ENCODE measurements around the gene P4HB. TPM values are rescaled to one million over a fixed set of nuclear protein-coding genes. Genes with fewer than 3 reads are reported as not detected.

P4HB gene
- total RNA-seq, 4 donors from 2014 or later = 366 to 725 (median 608) TPM

DNA sequence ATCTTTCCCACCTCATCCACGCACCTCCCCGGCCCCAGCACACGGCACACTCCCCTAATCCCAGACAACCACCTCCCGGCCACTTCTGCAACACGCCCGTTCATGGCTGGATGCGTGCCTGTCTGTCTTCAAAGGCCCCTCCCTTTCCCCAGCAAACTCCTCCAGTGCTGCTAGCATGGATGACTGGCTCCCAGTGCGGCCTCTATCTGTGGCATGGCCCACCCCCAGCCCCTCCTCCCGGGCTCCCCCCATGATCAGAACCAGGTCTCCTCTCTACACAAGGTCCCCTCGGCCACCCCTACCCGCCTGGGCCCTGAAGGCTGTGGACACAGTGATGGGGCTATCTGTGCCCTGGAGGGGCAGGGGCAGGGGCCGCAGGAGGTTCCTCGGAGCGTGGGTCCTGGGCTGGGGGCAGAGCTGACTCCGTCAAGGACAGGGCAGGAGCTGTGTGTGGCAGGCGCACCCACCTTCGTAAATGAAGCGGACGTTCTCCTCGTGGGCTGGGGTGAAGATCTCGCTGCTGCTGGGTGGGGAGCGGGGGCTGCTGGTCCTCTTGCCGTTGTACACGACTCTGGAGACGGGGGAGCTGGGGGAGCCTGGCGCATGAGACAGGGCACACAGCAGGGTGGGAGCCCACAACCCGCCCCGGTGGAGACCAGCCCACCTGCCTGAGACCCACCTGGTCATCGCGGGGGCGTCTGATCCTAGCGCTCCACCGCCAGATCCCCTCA, 36.4 kb downstream of the P4HB start:
- no peak for DNase-seq (ENCODE audit: low spot score)
- TF ChIP-seq, protein P1, sequence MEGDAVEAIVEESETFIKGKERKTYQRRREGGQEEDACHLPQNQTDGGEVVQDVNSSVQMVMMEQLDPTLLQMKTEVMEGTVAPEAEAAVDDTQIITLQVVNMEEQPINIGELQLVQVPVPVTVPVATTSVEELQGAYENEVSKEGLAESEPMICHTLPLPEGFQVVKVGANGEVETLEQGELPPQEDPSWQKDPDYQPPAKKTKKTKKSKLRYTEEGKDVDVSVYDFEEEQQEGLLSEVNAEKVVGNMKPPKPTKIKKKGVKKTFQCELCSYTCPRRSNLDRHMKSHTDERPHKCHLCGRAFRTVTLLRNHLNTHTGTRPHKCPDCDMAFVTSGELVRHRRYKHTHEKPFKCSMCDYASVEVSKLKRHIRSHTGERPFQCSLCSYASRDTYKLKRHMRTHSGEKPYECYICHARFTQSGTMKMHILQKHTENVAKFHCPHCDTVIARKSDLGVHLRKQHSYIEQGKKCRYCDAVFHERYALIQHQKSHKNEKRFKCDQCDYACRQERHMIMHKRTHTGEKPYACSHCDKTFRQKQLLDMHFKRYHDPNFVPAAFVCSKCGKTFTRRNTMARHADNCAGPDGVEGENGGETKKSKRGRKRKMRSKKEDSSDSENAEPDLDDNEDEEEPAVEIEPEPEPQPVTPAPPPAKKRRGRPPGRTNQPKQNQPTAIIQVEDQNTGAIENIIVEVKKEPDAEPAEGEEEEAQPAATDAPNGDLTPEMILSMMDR (IDR thresholded peaks at IDR 0.05) = no peak
- no peak for ATAC-seq (ENCODE audit: low FRiP score)

DNA sequence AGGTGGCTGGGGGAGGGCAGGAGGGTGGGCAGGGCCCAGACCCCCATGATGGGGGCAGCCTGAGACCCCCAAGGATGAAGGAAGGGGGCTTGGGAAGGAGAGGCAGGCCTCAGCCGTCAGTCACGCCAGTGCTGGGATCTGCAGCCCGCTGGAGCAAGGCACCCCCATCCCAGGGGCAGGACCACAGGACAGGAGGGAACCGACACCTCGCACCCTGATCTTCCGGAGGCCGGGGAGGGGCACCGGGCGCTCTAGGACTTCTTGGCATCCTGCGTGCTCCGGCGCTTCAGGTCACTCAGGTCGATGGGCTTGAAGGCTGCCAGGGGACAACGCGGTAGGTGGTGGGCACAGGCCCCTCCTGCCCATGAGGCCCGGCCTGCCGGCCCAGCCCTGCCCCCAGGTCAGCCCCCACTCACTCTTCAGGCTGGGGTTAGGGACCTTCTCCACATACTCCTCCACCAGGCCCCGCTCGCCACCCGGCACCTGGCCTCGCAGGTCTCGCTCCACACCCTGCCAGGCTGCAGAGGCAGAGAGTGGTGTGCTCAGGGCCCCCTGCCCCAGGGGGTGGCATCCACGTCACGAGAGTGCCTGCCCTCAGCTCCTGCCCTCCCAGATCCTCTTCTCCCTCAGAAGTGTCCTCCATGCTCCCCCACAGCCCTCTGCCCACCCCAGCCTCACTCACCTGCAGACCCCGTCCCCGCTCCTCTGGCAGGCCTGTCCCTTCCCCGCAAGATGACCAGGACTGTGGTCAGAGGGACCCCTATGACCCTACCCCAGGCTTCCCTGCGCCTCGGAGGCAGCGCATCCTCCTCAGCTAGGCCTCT, 37.1 kb downstream of the P4HB start:
- ATAC-seq (ENCODE audit: low FRiP score) (no peak), DNase-seq (ENCODE audit: low spot score) (no peak)
- TF ChIP-seq, protein P1 (IDR thresholded peaks at IDR 0.05) = no peak

DNA sequence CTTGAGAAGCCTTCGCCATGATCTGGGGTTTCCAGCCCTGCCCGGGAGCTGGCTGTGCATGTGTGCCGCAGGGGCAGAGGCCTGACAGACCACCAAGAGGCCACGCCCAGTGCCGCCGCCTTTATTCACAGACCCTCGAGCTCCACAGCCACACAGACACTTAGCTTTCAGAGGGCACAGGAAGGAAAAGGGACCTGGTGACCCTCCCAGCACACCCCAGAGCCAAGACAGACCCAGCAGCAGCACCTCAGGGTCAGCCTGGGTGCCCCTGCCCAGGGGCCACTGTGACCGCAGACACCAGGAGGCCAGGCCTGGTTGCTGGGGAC, 38.1 kb downstream of the P4HB start:
- ATAC-seq (ENCODE audit: low FRiP score) (no peak), DNase-seq (ENCODE audit: low spot score) (no peak)
- TF ChIP-seq, protein P1 (IDR thresholded peaks at IDR 0.05) = no peak

DNA sequence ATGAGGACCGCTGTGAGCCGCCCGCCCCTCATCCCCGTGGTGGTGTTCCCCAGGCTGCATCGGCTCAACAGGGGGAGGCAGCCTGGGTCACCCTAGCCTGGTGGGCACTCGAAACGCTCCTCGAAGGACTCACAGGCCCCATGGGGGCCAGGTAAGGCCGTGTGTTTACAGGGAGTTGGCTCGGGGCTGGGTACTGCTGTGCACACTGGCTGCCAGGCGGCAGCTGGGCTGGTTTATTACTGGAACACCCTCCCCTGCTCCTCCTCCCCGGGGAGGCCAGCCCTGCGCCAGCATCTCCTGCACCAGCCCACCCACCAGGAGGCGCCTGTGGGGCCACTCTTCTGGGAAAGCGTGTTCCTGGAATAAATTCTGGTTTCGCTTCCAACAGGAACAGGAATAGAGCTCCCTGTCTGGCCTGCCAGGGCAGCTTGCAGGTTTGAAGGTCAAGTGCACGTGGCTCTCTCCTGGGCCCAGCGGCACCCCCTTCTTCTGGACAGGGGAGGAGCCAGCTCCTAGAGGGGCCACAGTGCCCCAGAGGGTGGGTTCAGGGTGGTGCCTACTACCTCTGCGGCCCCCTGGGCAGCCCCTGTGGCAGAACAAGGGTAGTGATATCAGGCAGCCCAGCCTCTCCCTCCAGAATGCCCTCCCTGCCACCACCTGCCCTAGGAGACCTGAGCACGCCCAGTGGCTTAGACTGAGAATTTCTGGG, 38.6 kb downstream of the P4HB start:
- ATAC-seq (ENCODE audit: low FRiP score) (peak; percentile 75), DNase-seq (ENCODE audit: low spot score) (peak; percentile 39)
- TF ChIP-seq, protein P1 (IDR thresholded peaks at IDR 0.05) = peak in 1 of 3 donors; percentile 33

DNA sequence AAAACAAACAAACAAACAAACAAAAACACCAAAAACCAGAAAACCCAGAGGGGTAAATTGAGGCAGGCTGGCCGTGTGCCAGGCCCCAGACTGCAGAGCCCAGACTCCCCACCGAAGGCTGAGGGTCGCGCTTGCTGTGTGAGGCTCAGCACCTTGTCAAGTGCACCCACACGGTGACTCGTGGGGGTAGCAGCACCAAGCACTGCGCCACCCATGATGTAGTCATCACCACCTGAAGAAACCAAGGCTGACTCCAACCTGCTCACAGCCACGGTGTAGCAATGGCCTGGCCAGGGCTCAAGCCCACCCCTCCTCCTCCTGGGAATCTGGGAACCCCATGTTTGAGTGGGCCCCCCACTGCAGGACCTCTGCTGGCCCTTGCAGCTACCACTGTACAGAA, 39.2 kb downstream of the P4HB start:
- ATAC-seq (ENCODE audit: low FRiP score) = peak; percentile 58

DNA sequence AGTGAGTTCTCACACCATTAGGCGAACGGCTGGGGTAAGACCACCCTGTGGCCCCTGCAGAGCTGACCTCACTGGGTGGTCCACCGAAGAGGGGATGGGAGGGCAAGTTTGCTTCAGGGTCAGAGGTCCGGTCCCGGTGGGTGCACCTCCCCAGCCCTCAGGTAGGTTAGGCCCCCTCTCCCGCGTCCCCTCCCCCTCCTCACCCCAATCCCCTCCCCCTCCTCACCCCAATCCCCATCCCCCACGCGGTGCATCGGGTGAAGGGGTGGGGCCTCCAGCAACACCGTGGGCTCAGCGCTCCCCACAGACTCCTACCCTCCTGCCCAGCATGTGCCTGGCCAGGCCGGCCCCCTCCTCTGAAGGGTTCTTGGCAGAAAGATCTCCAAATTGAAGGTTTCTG, 40.6 kb downstream of the P4HB start:
- DNase-seq (ENCODE audit: low spot score) (no peak), ATAC-seq (ENCODE audit: low FRiP score) (no peak)
- TF ChIP-seq, protein P1 (IDR thresholded peaks at IDR 0.05) = no peak

More for the DNA sequence above, 39.2 kb downstream of the P4HB start:
- no peak for DNase-seq (ENCODE audit: low spot score)
- TF ChIP-seq, protein P1 (IDR thresholded peaks at IDR 0.05) = no peak
